Ascending aorta (tissue), 2 donors: ENCODE measurements around the gene GDAP1L1. TPM values are rescaled to one million over a fixed set of nuclear protein-coding genes. Genes with fewer than 3 reads are reported as not detected.
"Not testable (repeated sequence)": the region's sequence is repeated elsewhere in the genome, so short reads cannot be mapped to it uniquely, and the experiment has no call there.

Experiments used
- DNase-seq, 2 donors: peaks; one replicate each; pipeline ENCODE4 v3.0.0-alpha.2; 2019; ENCODE audit warnings: low spot score in 2 of 2
- H3K27ac ChIP-seq, 2 donors: fragments of 200-600 bp; sonication (generic); one replicate each; pipeline ENCODE4 v1.5.1; 2016 to 2017; ENCODE audit warnings: mild to moderate bottlenecking in 1 of 2
- H3K27me3 ChIP-seq: fragments of 200-600 bp; sonication (generic); one replicate; pipeline ENCODE4 v1.5.1; 2017
- H3K36me3 ChIP-seq, 2 donors: fragments of 200-600 bp; sonication (generic); one replicate each; pipeline ENCODE4 v1.5.1; 2016
- H3K4me1 ChIP-seq, 2 donors: fragments of 200-600 bp; sonication (generic); one replicate each; pipeline ENCODE4 v1.5.1; 2016 to 2017; ENCODE audit warnings: mild to moderate bottlenecking in 1 of 2
- H3K4me3 ChIP-seq, 2 donors: fragments of 200-600 bp; sonication (generic); one replicate each; pipeline ENCODE4 v1.5.1; 2016 to 2017; ENCODE audit warnings: mild to moderate bottlenecking in 1 of 2
- H3K9me3 ChIP-seq, 2 donors: fragments of 200-600 bp; sonication (generic); one replicate each; pipeline ENCODE4 v1.5.1; 2016
- CTCF ChIP-seq, 3 experiments: fragments of 200-600 bp in 2 of 3; fragments of 450-650 bp in 1 of 3; sonication (generic) in 2 of 3; IDR thresholded peaks; one replicate each; pipeline ENCODE4 v1.5.1; 2016 to 2019; ENCODE audit warnings: antibody characterized with exemption in 3 of 3, mild to moderate bottlenecking in 1 of 3, moderate library complexity in 1 of 3
- intact Hi-C: fragments of 100-400 bp; cut with DNase I; formaldehyde crosslinking; loops from one replicate; pipeline ENCODE4 v1.15.1; 2023
- total RNA-seq: library from RNA; depleted of rRNA; stranded (reverse); fragments of >200 nt; gene quantifications from one replicate; pipeline ENCODE4 v1.1.0, GENCODE V29; 2016

The GDAP1L1 gene
- total RNA-seq, 1 donor from 2014 or later = not detected

DNA sequence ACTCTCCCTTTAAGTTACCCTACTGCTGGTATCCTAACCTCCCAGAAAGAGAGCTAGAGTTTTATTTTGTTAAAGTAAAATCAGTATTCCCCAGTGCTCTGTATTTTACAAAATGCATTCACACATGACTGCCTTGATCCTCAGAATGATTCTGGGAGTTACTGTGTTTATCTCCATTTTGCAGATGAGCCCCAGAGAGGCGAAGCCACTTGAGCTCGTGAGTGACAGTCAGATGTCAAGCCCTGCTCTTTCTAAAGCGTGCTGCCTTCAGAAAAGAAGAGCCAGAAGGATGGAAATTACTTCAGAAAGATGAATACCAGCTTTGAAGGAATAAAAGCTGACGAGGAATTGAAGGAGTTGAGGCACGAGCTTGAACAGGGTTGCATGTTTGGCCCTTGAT lies 22.5 kb upstream of the GDAP1L1 start:
- Histone ChIP-seq H3K9me3 (no peaks in the 10 kb centered on the region), H3K27ac (no peak overlapping the region), H3K4me3 (no peak overlapping the region), H3K36me3 (peaks cover 0 to 8% of the 10 kb centered on the region in 2 donors), H3K4me1 (no peaks in the 10 kb centered on the region), H3K27me3 (no peaks in the 10 kb centered on the region)
- DNase-seq = no peak
- intact Hi-C loops = loop anchor here (5.0 kb wide), 1 partner anchor 63 kb away; no protein-coding TSS in a partner anchor
- TF ChIP-seq CTCF (IDR thresholded peaks at IDR 0.05) = no peak

- intact Hi-C loops = loop anchor here (5.0 kb wide), 1 partner anchor 59 kb away; no protein-coding TSS in a partner anchor
- no peak for DNase-seq
- Histone ChIP-seq H3K4me3 (no peak overlapping the region), H3K9me3 (no peaks in the 10 kb centered on the region), H3K27me3 (no peaks in the 10 kb centered on the region), H3K4me1 (no peaks in the 10 kb centered on the region), H3K27ac (no peak overlapping the region), H3K36me3 (peaks cover 0 to 8% of the 10 kb centered on the region in 2 donors)
- no peak for TF ChIP-seq CTCF (IDR thresholded peaks at IDR 0.05)
These were observed 18.4 kb upstream of the GDAP1L1 start for GRCh38 chr20:44228465-44229258.

DNA sequence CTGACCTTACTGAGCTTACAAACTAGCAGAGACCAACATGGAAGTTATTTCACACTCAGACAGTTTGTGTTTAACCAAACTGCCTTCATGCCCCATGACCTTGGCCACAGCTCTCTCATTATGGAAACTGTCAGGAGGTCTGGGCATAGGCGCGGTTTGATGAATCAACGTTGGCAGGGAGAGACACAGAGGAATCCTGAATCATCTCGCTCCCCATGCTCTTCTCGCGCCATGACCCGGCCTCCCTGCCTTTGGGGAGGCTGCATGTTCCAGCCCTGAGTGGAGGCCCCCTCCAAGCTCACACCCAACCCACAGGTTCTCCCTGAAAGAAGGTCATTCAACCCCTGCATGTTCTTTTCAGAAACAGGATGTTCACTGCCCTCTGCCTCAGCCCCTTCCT lies 15.9 kb upstream of the GDAP1L1 start:
- Histone ChIP-seq H3K9me3 (no peaks in the 10 kb centered on the region), H3K27ac (no peak overlapping the region), H3K36me3 (no peaks in the 10 kb centered on the region), H3K4me3 (no peak overlapping the region), H3K4me1 (no peaks in the 10 kb centered on the region), H3K27me3 (no peaks in the 10 kb centered on the region)
- intact Hi-C loops = no loop called here
- no peak for DNase-seq
- no peak for TF ChIP-seq CTCF (IDR thresholded peaks at IDR 0.05)

DNA sequence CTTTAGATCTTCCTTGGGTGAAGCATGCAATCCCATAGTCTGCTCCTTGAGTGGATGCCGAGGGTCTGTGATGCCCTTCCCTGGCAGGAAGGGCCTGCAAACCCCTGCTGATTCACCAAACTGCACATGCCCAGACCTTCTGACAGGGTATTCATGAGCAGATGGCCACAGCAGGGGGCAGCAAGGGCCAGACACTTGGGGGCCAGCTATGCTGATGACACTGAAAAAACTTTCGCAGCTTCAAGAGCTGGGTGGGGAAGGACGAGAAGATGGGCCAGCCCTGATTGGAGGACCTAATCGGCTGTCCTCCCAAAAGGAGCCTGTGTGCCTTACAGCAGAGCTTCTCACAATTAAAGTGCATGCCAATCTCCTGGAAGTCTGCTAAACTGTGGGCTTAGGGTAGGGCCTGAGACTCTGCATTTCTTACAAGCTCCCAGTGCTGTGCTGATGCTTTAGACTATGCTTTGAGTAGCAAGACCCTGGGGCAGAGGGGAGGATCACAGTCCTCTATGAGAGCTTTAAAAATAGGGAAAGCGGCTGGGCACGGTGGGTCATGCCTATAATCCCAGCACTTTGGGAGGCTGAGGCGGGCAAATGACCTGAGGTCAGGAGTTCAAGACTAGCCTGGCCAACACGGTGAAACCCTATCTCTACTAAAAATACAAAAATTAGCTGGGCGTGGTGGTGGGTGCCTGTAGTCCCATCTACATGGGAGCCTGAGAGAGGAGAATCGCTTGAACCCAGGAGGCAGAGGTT lies 15.2 kb upstream of the GDAP1L1 start:
- H3K4me3 ChIP-seq = no peak overlapping the region
- no peak for DNase-seq
- no peaks in the 10 kb centered on the region for H3K36me3 ChIP-seq
- H3K27ac ChIP-seq = no peak overlapping the region
- no peaks in the 10 kb centered on the region for H3K4me1 ChIP-seq
- H3K27me3 ChIP-seq = no peaks in the 10 kb centered on the region
- intact Hi-C loops = no loop called here
- no peak for TF ChIP-seq CTCF (IDR thresholded peaks at IDR 0.05)
- H3K9me3 ChIP-seq = no peaks in the 10 kb centered on the region

GRCh38 chr20:44232469-44232856 lies 14.6 kb upstream of the GDAP1L1 start:
- DNase-seq, H3K4me1 ChIP-seq, H3K36me3 ChIP-seq, H3K27me3 ChIP-seq, H3K9me3 ChIP-seq, intact Hi-C loops, H3K4me3 ChIP-seq, H3K27ac ChIP-seq: not testable (repeated sequence)

DNA sequence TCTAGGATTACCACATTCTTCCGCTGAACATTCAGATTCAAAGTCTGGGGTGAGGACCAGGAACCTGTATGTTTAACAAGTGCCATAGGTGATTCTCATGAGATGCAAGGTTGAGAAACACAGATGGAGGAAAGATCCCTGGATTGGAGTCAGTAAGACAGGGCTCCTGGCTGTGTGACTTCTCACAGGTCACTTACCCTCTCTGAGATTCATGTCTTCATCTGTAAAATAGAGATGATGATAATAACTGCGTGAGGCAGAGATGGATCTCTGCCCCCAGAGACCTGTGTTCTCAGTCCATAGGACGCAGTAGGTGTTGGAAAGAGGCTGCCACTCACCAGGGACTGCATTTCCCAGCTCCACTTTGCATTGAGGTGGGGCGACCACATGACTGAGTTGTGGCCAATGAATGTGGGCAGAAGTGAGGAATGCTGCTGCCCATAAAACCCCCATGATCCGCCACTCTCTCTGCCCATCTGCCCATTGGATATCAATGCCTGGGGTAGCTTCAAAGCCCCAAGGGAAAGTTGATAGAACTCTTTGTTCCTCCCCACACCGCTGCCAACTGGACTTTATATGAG lies 13.6 kb upstream of the GDAP1L1 start:
- H3K4me1 ChIP-seq = no peaks in the 10 kb centered on the region
- no peaks in the 10 kb centered on the region for H3K27me3 ChIP-seq
- H3K9me3 ChIP-seq = no peaks in the 10 kb centered on the region
- no peak for DNase-seq
- no peak for TF ChIP-seq CTCF (IDR thresholded peaks at IDR 0.05)
- intact Hi-C loops = no loop called here
- H3K27ac ChIP-seq = no peak overlapping the region
- no peaks in the 10 kb centered on the region for H3K36me3 ChIP-seq
- no peak overlapping the region for H3K4me3 ChIP-seq
